ENCODE results near the gene CACTIN.
"Not testable (repeated sequence)": the region's sequence is repeated elsewhere in the genome, so short reads cannot be mapped to it uniquely, and the experiment has no call there.

The CACTIN gene

DNA sequence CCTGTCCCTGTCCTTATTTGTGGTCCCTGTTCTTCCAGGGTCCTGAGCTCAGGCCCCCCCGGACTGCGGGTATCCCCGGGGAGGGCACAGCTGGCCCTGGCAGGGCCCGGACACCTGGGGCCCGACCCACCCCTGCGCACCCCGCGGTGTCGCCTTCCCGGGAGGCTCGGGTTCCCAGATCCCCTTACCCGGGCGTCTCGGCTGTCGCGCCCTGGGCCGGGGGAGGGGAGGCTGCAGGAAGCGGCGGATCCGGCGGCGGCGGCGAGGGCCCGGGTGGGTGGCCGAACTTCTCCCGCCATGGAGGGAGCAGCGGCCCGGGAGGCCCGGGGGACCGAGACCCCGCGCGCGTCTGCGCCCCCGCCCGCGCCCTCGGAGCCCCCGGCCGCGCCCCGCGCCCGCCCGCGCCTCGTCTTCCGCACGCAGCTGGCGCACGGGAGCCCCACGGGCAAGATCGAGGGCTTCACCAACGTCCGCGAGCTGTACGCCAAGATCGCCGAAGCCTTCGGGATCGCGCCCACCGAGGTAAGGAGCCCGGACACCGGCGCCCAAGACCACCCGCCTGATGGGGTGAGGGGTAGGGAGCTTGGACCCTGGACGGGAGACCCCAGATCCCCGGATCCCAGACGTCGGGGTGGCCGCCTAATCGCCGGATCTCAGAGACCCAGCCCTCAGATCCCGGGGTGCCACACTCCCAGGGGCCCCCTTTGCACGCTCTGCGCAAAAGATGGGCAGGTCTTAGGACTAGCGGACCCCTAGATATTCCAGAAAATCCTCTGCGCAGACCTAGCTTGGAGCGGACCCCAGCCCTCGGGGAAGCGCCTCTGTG, 41.1 kb downstream of the CACTIN start, which contains the start of gene GIPC3:
Gene GIPC3, plus strand, starts transcription at position 178 of the 826 bp plus-strand sequence. Its CDS starts 120 bp downstream, at position 298.
- no peaks in the 10 kb centered on the region for H3K4me1 ChIP-seq (ENCODE audit: low read depth, poor library complexity, severe bottlenecking)
- H3K27me3 ChIP-seq (ENCODE audit: insufficient read depth, low read depth) = peaks cover 6% of the 10 kb centered on the region; the same call in 1 of the 2 replicates
- TF ChIP-seq, protein P1, sequence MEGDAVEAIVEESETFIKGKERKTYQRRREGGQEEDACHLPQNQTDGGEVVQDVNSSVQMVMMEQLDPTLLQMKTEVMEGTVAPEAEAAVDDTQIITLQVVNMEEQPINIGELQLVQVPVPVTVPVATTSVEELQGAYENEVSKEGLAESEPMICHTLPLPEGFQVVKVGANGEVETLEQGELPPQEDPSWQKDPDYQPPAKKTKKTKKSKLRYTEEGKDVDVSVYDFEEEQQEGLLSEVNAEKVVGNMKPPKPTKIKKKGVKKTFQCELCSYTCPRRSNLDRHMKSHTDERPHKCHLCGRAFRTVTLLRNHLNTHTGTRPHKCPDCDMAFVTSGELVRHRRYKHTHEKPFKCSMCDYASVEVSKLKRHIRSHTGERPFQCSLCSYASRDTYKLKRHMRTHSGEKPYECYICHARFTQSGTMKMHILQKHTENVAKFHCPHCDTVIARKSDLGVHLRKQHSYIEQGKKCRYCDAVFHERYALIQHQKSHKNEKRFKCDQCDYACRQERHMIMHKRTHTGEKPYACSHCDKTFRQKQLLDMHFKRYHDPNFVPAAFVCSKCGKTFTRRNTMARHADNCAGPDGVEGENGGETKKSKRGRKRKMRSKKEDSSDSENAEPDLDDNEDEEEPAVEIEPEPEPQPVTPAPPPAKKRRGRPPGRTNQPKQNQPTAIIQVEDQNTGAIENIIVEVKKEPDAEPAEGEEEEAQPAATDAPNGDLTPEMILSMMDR (conservative IDR thresholded peaks at IDR 0.05; ENCODE audit: low read depth, low read length) = no peak
- no peak within 1 kb of the TSS for H3K27ac ChIP-seq
- no peak within 1 kb of the TSS for H3K9ac ChIP-seq
- H3K79me2 ChIP-seq (ENCODE audit: insufficient read depth, low read depth) = no peaks in the 10 kb centered on the region
- H4K20me1 ChIP-seq (ENCODE audit: insufficient read depth) = no peaks in the 10 kb centered on the region
- no peak within 1 kb of the TSS for H3K4me3 ChIP-seq (IDR thresholded peaks at IDR 0.05; ENCODE audit: insufficient read depth, low read depth, low read length)
- no peaks in the 10 kb centered on the region for H3K36me3 ChIP-seq (ENCODE audit: insufficient read depth)
- peak within 1 kb of the TSS; percentile 18; the same call in 1 of the 2 replicates for H2AFZ ChIP-seq (ENCODE audit: low read depth)
- H3K4me2 ChIP-seq = no peak within 1 kb of the TSS

DNA sequence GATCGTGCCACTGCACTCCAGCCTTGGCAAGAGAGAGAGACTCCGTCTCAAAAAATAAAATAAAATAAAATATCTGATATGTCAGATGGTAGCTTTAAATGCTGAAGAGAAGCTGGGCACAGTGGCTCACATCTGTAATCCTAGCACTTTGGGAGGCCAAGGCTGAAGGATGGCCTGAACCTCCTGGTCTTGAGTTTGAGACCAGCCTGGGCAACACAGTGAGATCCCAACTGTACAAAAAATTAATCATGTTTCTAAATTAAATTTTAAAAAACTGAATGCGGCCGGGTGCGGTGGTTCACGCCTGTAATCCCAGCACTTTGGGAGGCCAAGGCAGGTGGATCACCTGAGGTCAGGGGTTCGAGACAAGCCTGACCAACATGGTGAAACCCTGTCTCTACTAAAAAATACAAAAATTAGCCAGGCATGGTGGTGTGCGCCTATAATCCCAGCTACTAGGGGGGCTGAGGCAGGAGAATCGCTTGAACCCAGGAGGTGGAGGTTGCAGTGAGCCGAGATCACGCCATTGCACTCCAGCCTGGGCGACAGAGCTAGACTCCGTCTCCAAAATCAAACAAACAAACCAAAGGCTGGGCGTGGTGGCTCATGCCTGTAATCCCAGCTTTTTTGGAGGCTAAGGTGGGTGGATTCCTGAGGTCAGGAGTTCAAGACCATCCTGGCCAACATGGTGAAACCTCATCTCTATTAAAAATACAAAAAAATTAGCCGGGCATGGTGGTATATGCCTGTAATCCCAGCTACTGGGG, 42.4 kb downstream of the CACTIN start:
- not testable (repeated sequence) for H3K4me3 ChIP-seq (IDR thresholded peaks at IDR 0.05; ENCODE audit: insufficient read depth, low read depth, low read length); H3K27me3 ChIP-seq (ENCODE audit: insufficient read depth, low read depth); H3K79me2 ChIP-seq (ENCODE audit: insufficient read depth, low read depth); H3K4me1 ChIP-seq (ENCODE audit: low read depth, poor library complexity, severe bottlenecking); H3K9ac ChIP-seq; H4K20me1 ChIP-seq (ENCODE audit: insufficient read depth); H3K4me2 ChIP-seq; H3K36me3 ChIP-seq (ENCODE audit: insufficient read depth); H2AFZ ChIP-seq (ENCODE audit: low read depth); H3K27ac ChIP-seq

DNA sequence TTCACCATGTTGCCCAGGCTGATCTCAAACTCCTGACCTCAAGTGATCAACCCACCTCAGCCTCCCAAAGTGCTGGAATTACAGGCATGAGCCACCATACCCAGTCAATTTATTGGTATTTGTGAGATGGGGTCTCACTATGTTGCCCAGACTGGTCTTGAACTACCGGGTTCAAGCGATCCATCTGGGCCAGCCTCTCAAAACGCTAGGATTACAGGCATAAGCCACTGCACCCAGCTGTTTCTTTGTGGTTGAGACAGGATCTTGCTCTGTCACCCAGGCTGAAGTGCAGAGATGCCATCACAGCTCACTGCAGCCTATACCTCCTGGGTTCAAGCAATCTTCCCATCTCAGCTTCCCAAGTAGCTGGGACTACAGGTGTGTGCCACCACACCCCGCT, 44.8 kb downstream of the CACTIN start:
- H2AFZ ChIP-seq (ENCODE audit: low read depth); H4K20me1 ChIP-seq (ENCODE audit: insufficient read depth); H3K79me2 ChIP-seq (ENCODE audit: insufficient read depth, low read depth): not testable (repeated sequence)

DNA sequence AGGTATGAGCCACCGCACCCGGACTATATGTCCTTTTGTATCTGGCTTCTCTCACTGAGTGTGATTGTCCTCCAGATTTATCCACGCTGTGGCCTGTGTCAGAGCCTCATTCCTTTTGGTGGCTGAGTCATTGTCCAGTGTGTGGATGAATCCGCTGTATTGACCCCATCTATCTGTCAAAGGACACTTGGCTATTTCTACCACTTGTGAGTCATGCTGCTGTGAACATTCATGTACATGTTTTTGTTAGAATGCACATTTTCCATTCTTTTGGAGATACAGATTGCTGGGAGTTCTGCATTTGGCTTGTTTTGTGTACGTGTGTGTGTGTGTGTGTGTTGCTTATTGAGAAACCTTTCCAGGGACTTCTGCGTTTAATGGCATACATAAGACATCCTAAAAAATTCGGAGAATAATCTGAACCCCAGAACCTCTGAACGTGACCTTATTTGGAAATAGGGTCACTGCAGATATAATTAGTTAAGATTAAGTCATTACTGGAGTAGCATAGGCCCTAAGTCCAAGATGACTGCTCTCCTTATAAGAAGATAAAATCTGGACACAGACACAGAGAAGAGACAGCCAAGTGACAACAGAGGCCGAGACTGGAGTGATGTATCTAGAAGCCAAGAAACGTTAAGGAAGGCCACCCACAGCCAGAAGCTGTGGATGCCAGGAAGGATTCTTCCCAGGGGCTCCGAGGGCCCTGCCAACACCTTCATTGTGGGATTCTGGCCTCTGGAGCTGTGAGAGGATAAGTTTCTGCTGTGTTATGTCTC, 46.2 kb downstream of the CACTIN start:
- Histone ChIP-seq H3K27ac (no peak overlapping the region), H3K4me2 (no peak overlapping the region), H3K9ac (no peak overlapping the region), H4K20me1 (ENCODE audit: insufficient read depth) (no peaks in the 10 kb centered on the region), H3K4me3 (IDR thresholded peaks at IDR 0.05; ENCODE audit: insufficient read depth, low read depth, low read length) (no peak overlapping the region), H3K36me3 (ENCODE audit: insufficient read depth) (no peaks in the 10 kb centered on the region), H2AFZ (ENCODE audit: low read depth) (no peak overlapping the region), H3K4me1 (ENCODE audit: low read depth, poor library complexity, severe bottlenecking) (no peaks in the 10 kb centered on the region), H3K27me3 (ENCODE audit: insufficient read depth, low read depth) (peaks cover 3% of the 10 kb centered on the region; the same call in 1 of the 2 replicates), H3K79me2 (ENCODE audit: insufficient read depth, low read depth) (no peaks in the 10 kb centered on the region)
- TF ChIP-seq, protein P1 (conservative IDR thresholded peaks at IDR 0.05; ENCODE audit: low read depth, low read length) = no peak

More for the DNA sequence above, 44.8 kb downstream of the CACTIN start:
- H3K4me3 ChIP-seq (IDR thresholded peaks at IDR 0.05; ENCODE audit: insufficient read depth, low read depth, low read length); H3K9ac ChIP-seq; H3K27ac ChIP-seq; H3K4me1 ChIP-seq (ENCODE audit: low read depth, poor library complexity, severe bottlenecking); H3K27me3 ChIP-seq (ENCODE audit: insufficient read depth, low read depth); H3K36me3 ChIP-seq (ENCODE audit: insufficient read depth); H3K4me2 ChIP-seq: not testable (repeated sequence)

DNA sequence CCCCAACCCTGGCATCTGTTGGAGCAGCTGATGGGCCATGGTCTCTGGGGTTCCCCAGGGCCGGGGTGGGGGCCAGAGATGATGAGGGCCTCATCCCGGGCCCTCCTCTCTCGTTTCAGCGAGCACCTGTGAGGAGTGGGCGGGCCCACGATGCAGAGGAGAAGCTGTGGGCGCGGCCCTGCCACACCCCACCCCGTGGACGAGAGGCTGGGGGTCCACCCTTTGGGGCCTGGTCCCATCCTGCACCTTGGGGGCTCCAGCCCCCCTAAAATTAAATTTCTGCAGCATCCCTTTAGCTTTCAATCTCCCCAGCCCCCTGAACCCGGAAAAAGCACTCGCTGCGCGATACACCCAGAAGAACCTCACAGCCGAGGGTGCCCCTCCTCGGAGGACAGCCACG, 48.2 kb downstream of the CACTIN start:
- Histone ChIP-seq H3K4me1 (ENCODE audit: low read depth, poor library complexity, severe bottlenecking) (no peaks in the 10 kb centered on the region), H2AFZ (ENCODE audit: low read depth) (no peak overlapping the region), H3K27me3 (ENCODE audit: insufficient read depth, low read depth) (no peaks in the 10 kb centered on the region; the same call in 1 of the 2 replicates), H3K79me2 (ENCODE audit: insufficient read depth, low read depth) (peaks cover 3% of the 10 kb centered on the region; the same call in 1 of the 2 replicates), H3K36me3 (ENCODE audit: insufficient read depth) (no peaks in the 10 kb centered on the region), H4K20me1 (ENCODE audit: insufficient read depth) (no peaks in the 10 kb centered on the region), H3K4me2 (no peak overlapping the region), H3K4me3 (IDR thresholded peaks at IDR 0.05; ENCODE audit: insufficient read depth, low read depth, low read length) (no peak overlapping the region), H3K27ac (no peak overlapping the region), H3K9ac (no peak overlapping the region)
- TF ChIP-seq, protein P1 (conservative IDR thresholded peaks at IDR 0.05; ENCODE audit: low read depth, low read length) = no peak
